Measurements from ENCODE around the gene ATXN2. TPM values are rescaled to one million over a fixed set of nuclear protein-coding genes. Genes with fewer than 3 reads are reported as not detected.

ATXN2 gene
- total and polyA plus RNA-seq, 3 donors from 2014 or later, result 61.4 to 165 (median 145) TPM

DNA sequence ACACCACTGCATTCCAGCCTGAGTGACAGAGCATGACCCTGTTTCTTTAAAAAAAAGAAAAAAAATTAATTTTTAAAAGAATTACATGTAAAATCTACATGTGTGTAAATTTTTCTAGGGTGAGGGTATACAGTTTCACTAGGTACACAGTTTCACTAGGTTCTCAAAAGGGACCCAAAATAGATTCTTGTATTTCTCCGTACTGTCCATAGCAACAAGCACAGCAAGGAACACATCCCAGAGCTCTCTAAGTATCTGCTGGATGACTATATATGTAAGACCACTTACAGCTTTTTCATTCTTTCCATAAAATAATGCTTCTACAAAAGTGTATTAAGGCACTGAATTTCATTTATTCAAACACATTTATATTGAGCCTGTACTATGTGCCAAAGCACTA, 55.1 kb downstream of the ATXN2 start:
- Histone ChIP-seq H3K4me1 (no peaks in the 10 kb centered on the region), H3K9me3 (no peaks in the 10 kb centered on the region), H3K36me3 (ENCODE audit: low read depth, missing control alignments) (no peaks in the 10 kb centered on the region), H3K27ac (no peak overlapping the region), H3K27me3 (no peaks in the 10 kb centered on the region), H3K4me3 (no peak overlapping the region)
- TF ChIP-seq POLR2A (IDR thresholded peaks at IDR 0.05), result no peak
- TF ChIP-seq, protein P1, sequence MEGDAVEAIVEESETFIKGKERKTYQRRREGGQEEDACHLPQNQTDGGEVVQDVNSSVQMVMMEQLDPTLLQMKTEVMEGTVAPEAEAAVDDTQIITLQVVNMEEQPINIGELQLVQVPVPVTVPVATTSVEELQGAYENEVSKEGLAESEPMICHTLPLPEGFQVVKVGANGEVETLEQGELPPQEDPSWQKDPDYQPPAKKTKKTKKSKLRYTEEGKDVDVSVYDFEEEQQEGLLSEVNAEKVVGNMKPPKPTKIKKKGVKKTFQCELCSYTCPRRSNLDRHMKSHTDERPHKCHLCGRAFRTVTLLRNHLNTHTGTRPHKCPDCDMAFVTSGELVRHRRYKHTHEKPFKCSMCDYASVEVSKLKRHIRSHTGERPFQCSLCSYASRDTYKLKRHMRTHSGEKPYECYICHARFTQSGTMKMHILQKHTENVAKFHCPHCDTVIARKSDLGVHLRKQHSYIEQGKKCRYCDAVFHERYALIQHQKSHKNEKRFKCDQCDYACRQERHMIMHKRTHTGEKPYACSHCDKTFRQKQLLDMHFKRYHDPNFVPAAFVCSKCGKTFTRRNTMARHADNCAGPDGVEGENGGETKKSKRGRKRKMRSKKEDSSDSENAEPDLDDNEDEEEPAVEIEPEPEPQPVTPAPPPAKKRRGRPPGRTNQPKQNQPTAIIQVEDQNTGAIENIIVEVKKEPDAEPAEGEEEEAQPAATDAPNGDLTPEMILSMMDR (IDR thresholded peaks at IDR 0.05), result no peak
- no peak for DNase-seq
- 97% methylated on average over 1 of the region's 1 CpG for WGBS, 2 donors
- intact Hi-C loops (cut with DNase I; ENCODE audit: low total_unique reads), result no loop called here

DNA sequence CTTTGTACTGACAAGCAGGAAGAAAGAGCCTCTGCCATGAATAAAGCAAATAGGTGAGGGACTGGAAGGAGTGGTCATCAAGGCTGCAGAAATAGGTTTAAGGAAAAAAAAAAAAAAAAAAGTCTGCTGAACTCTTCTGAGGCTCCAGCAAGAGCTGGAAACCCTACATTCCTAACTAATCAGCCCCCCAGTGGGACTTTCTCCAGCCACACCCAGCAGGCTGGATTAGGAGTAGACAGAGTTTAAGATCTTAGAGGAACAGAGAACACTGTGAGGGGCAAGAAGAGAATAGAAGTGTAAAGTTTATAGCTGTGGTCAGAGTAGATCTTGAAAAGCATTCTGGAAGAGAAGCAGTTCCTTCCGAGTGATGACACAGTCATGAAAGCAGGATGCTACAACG, 66.4 kb downstream of the ATXN2 start:
- no peaks in the 10 kb centered on the region for H3K36me3 ChIP-seq (ENCODE audit: low read depth, missing control alignments)
- H3K4me1 ChIP-seq, result peaks cover 7% of the 10 kb centered on the region
- H3K27me3 ChIP-seq, result no peaks in the 10 kb centered on the region
- H3K9me3 ChIP-seq, result no peaks in the 10 kb centered on the region
- 78 to 89% methylated on average over 2 of the region's 2 CpGs for WGBS, 2 donors
- no peak overlapping the region for H3K4me3 ChIP-seq
- DNase-seq, result no peak
- no peak overlapping the region for H3K27ac ChIP-seq
- intact Hi-C loops (cut with DNase I; ENCODE audit: low total_unique reads), result no loop called here
- no peak for TF ChIP-seq POLR2A (IDR thresholded peaks at IDR 0.05)
- TF ChIP-seq, protein P1 (IDR thresholded peaks at IDR 0.05), result no peak

DNA sequence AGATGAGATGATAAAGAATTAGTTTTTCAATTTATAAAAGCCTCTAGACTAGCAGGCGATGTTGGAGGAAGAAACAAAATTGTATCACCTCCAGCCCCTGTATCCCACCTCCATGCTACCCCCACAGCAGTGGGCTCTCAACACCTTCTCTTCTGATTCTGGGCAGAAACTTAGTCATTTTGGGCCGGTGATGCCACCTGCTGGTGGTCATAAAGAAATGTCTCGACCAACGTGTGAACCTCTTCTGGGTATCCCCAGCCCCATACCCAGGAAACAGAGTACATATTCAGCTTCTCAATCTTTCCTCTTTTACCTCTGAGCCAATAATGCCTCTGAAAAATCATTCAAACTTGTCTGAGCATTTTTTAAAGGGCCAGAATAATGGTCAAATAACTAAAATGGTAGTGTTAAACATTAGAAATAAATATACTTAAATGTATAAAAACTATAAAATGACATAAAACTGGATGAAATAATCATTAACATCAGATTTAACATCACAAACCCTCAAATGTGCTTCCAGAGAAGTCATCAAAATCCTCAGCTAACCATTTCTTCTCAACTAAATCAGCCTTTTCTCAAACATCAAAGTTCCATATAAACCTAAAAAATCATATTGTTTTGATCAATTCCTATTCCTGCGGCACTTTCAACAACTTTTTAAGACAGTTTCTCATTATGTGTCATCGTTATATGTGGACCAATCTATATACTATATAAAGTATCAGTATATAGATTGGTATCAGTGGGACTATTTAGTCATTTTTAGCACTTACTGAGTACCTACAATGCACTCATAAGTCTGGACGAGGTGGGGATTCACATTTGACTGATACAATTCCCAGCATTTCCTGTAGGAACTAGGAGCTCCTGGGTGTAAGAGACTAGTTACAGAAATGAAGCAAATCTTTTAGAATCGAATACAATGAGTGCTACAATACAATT, 69.4 kb downstream of the ATXN2 start:
- no peaks in the 10 kb centered on the region for H3K36me3 ChIP-seq (ENCODE audit: low read depth, missing control alignments)
- no peaks in the 10 kb centered on the region for H3K27me3 ChIP-seq
- TF ChIP-seq POLR2A (IDR thresholded peaks at IDR 0.05), result no peak
- TF ChIP-seq, protein P1 (IDR thresholded peaks at IDR 0.05), result peak; percentile 28 to 58 (median 55)
- peaks cover 7% of the 10 kb centered on the region for H3K4me1 ChIP-seq
- H3K27ac ChIP-seq, result no peak overlapping the region
- no peaks in the 10 kb centered on the region for H3K9me3 ChIP-seq
- intact Hi-C loops (cut with DNase I; ENCODE audit: low total_unique reads), result no loop called here
- H3K4me3 ChIP-seq, result no peak overlapping the region
- DNase-seq, result no peak
- WGBS, 2 donors, result 51 to 61% methylated on average over 8 of the region's 8 CpGs

DNA sequence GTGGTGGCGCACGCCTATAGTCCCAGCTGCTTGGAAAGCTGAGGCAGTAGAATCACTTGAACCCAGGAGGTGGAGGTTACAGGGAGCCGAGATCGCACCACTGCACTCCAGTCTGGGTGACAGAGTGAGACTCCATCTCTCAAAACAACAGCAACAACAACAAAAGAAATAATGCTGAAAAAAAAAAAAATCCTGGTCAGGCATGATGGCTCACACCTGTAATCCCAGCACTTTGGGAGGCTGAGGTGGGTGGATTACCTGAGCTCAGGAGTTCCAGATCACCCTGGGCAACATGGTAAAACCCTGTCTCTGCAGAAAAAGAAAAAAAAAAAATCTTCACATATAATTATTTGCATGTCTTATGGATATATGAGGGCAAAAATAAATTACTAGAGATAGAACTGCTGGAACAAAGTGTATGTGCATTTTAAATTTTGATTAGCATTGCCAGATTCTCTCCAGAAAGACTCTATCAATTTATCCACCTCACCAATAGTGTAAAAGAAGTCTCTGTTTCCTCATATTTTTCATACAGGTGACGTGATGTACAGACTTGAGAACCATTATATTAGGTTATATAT, 75.4 kb downstream of the ATXN2 start:
- 97% methylated on average over 5 of the region's 5 CpGs for WGBS, 2 donors
- no peaks in the 10 kb centered on the region for H3K4me1 ChIP-seq
- no peak for DNase-seq
- TF ChIP-seq, protein P1 (IDR thresholded peaks at IDR 0.05), result no peak
- TF ChIP-seq POLR2A (IDR thresholded peaks at IDR 0.05), result no peak
- no peak overlapping the region for H3K4me3 ChIP-seq
- H3K27me3 ChIP-seq, result no peaks in the 10 kb centered on the region
- intact Hi-C loops (cut with DNase I; ENCODE audit: low total_unique reads), result no loop called here
- H3K9me3 ChIP-seq, result no peaks in the 10 kb centered on the region
- no peak overlapping the region for H3K27ac ChIP-seq
- no peaks in the 10 kb centered on the region for H3K36me3 ChIP-seq (ENCODE audit: low read depth, missing control alignments)
